GM18909 (cell line): ENCODE data around the gene CARMIL1.

Source experiments
- ATAC-seq: cut with Tn5 transposase; IDR thresholded peaks from one replicate; pipeline ENCODE4 v1.9.1; 2021; ENCODE audit warnings: mild to moderate bottlenecking; ENCODE audit not compliant: unreplicated experiment, poor library complexity

The CARMIL1 gene

GRCh38 chr6:25330796-25331685, 51.9 kb downstream of the CARMIL1 start:
- no peak for ATAC-seq

- no peak for ATAC-seq
These were observed 53.0 kb downstream of the CARMIL1 start for GRCh38 chr6:25332165-25332564.

- ATAC-seq: no peak
These were observed 53.5 kb downstream of the CARMIL1 start for GRCh38 chr6:25332655-25333071.

- ATAC-seq: no peak
These were observed 54.3 kb downstream of the CARMIL1 start for GRCh38 chr6:25333471-25333870.

GRCh38 chr6:25334793-25335192, 55.6 kb downstream of the CARMIL1 start:
- ATAC-seq: no peak

- no peak for ATAC-seq
These were observed 57.8 kb downstream of the CARMIL1 start for GRCh38 chr6:25336996-25337395.

- ATAC-seq: no peak
These were observed 58.3 kb downstream of the CARMIL1 start for GRCh38 chr6:25337431-25337830.

GRCh38 chr6:25340431-25341202, 61.4 kb downstream of the CARMIL1 start:
- no peak for ATAC-seq

- no peak for ATAC-seq
These were observed 62.0 kb downstream of the CARMIL1 start for GRCh38 chr6:25341203-25341552.

GRCh38 chr6:25341923-25342619, 62.9 kb downstream of the CARMIL1 start:
- no peak for ATAC-seq

GRCh38 chr6:25342802-25343201, 63.6 kb downstream of the CARMIL1 start:
- no peak for ATAC-seq

GRCh38 chr6:25343984-25344383, 64.8 kb downstream of the CARMIL1 start:
- no peak for ATAC-seq

- ATAC-seq: no peak
These were observed 65.7 kb downstream of the CARMIL1 start for GRCh38 chr6:25344827-25345226.

- no peak for ATAC-seq
These were observed 66.9 kb downstream of the CARMIL1 start for GRCh38 chr6:25346064-25346463.

- ATAC-seq: no peak
These were observed 71.4 kb downstream of the CARMIL1 start for GRCh38 chr6:25350573-25350972.

GRCh38 chr6:25351485-25351884, 72.3 kb downstream of the CARMIL1 start:
- ATAC-seq: no peak

- ATAC-seq: no peak
These were observed 73.1 kb downstream of the CARMIL1 start for GRCh38 chr6:25352285-25352684.

- no peak for ATAC-seq
These were observed 75.1 kb downstream of the CARMIL1 start for GRCh38 chr6:25354078-25354932.

- ATAC-seq: no peak
These were observed 80.2 kb downstream of the CARMIL1 start for GRCh38 chr6:25359191-25359861.
